Mesenchymal stem cell (in vitro differentiated cells and primary cell): ENCODE data around the gene TSPO2.

ENCODE experiments used
- DNase-seq: peaks from one replicate; pipeline ENCODE4 v3.0.0-alpha.2; 2013
- H2AFZ ChIP-seq: one replicate; pipeline ENCODE4 v1.6.1; 2013; ENCODE audit warnings: low read depth, mild to moderate bottlenecking, control low read depth, inconsistent platforms, low read length, moderate library complexity
- H2AK5ac ChIP-seq: 2 replicates; pipeline ENCODE4 v1.6.1; 2013; ENCODE audit warnings: low read length, moderate library complexity, mild to moderate bottlenecking, inconsistent platforms; ENCODE audit not compliant: severe bottlenecking
- H2BK120ac ChIP-seq: one replicate; pipeline ENCODE4 v1.6.1; 2013; ENCODE audit warnings: low read depth, mild to moderate bottlenecking, inconsistent platforms, low read length, moderate library complexity
- H2BK12ac ChIP-seq, 2 experiments: one replicate each; pipeline ENCODE4 v1.6.1; 2013; ENCODE audit warnings: inconsistent platforms in 2 of 2, low read length in 2 of 2, mild to moderate bottlenecking in 2 of 2, moderate library complexity in 2 of 2, control low read depth in 1 of 2
- H2BK15ac ChIP-seq: one replicate; pipeline ENCODE4 v1.6.1; 2013; ENCODE audit warnings: mild to moderate bottlenecking, low read depth, inconsistent platforms; ENCODE audit not compliant: poor library complexity, severe bottlenecking
- H2BK5ac ChIP-seq: 2 replicates; pipeline ENCODE4 v1.6.1; 2013; ENCODE audit warnings: low read depth, mild to moderate bottlenecking, low read length, control low read depth, inconsistent platforms; ENCODE audit not compliant: poor library complexity, severe bottlenecking
- H3K14ac ChIP-seq, 2 experiments: one replicate each; pipeline ENCODE4 v1.6.1; 2013; ENCODE audit warnings: inconsistent platforms in 2 of 2, low read length in 2 of 2, control low read depth in 1 of 2, mild to moderate bottlenecking in 1 of 2, moderate library complexity in 1 of 2
- H3K18ac ChIP-seq, 2 experiments: one replicate each; pipeline ENCODE4 v1.6.1; 2013; ENCODE audit warnings: inconsistent platforms in 2 of 2, low read length in 2 of 2, control low read depth in 1 of 2, low read depth in 1 of 2, mild to moderate bottlenecking in 1 of 2
- H3K23ac ChIP-seq, 2 experiments: one replicate each; pipeline ENCODE4 v1.6.1; 2013; ENCODE audit warnings: inconsistent platforms in 2 of 2, low read length in 2 of 2, mild to moderate bottlenecking in 2 of 2, moderate library complexity in 2 of 2, control low read depth in 1 of 2
- H3K27ac ChIP-seq: 2 replicates; pipeline ENCODE4 v1.5.1; 2013; ENCODE audit warnings: mild to moderate bottlenecking, moderate library complexity, low read length, control low read depth, inconsistent platforms; ENCODE audit not compliant: poor library complexity, severe bottlenecking
- H3K27me3 ChIP-seq, 2 experiments: 2 replicates each; pipeline versions ENCODE4 v1.6.1 to v1.7.0; 2013; ENCODE audit warnings: low read length in 2 of 2, mild to moderate bottlenecking in 2 of 2, moderate library complexity in 2 of 2, control low read depth in 1 of 2, inconsistent platforms in 1 of 2; ENCODE audit not compliant: control insufficient read depth in 1 of 2, insufficient read depth in 1 of 2
- H3K36me3 ChIP-seq, 2 experiments: 2 replicates each; pipeline versions ENCODE4 v1.6.1 to v1.7.0; 2013; ENCODE audit warnings: low read length in 2 of 2, control low read depth in 1 of 2, inconsistent platforms in 1 of 2, low read depth in 1 of 2, mild to moderate bottlenecking in 1 of 2; ENCODE audit not compliant: insufficient read depth in 2 of 2, control insufficient read depth in 1 of 2
- H3K4ac ChIP-seq, 2 experiments: one replicate each; pipeline ENCODE4 v1.6.1; 2013; ENCODE audit warnings: inconsistent platforms in 2 of 2, low read length in 2 of 2, mild to moderate bottlenecking in 2 of 2, moderate library complexity in 2 of 2, control low read depth in 1 of 2, low read depth in 1 of 2
- H3K4me1 ChIP-seq: 2 replicates; pipeline ENCODE4 v1.6.1; 2013; ENCODE audit warnings: low read depth, low read length, control low read depth; ENCODE audit not compliant: control insufficient read depth, insufficient read depth
- H3K4me2 ChIP-seq: 2 replicates; pipeline ENCODE4 v1.6.1; 2013; ENCODE audit warnings: low read length, mild to moderate bottlenecking, inconsistent platforms; ENCODE audit not compliant: poor library complexity, severe bottlenecking
- H3K4me3 ChIP-seq, 2 experiments: 2 replicates each; pipeline versions ENCODE4 v1.5.1 to v1.7.0; 2013; ENCODE audit warnings: low read length in 2 of 2, mild to moderate bottlenecking in 2 of 2, control low read depth in 1 of 2, low read depth in 1 of 2; ENCODE audit not compliant: insufficient read depth in 1 of 2
- H3K79me1 ChIP-seq: replicated peaks from 2 replicates; pipeline ENCODE4 v1.6.1; 2013; ENCODE audit warnings: mild to moderate bottlenecking, control low read depth, low read length, inconsistent platforms; ENCODE audit not compliant: poor library complexity, severe bottlenecking
- H3K9ac ChIP-seq: 2 replicates; pipeline ENCODE4 v1.7.0; 2013; ENCODE audit warnings: mild to moderate bottlenecking, low read length, moderate library complexity
- H3K9me3 ChIP-seq: 2 replicates; pipeline ENCODE4 v1.7.0; 2013; ENCODE audit warnings: mild to moderate bottlenecking, low read length; ENCODE audit not compliant: control insufficient read depth
- H4K8ac ChIP-seq: one replicate; pipeline ENCODE4 v1.6.1; 2013; ENCODE audit warnings: inconsistent platforms, mild to moderate bottlenecking, low read length, moderate library complexity
- H4K91ac ChIP-seq: one replicate; pipeline ENCODE4 v1.6.1; 2013; ENCODE audit warnings: mild to moderate bottlenecking, low read length, inconsistent platforms
- WGBS: methylation state at CpG from one replicate; pipeline ENCODE4 v1.1.7; 2013; ENCODE audit warnings: mixed read lengths; 5-methylcytosine and 5-hydroxymethylcytosine counted together

The TSPO2 gene

GRCh38 chr6:41059556-41059955 lies 17.3 kb downstream of the TSPO2 start:
- WGBS = 73% methylated on average over 1 of the region's 1 CpG

GRCh38 chr6:41061196-41061726 lies 19.0 kb downstream of the TSPO2 start:
- Histone ChIP-seq H3K23ac (no peak overlapping the region), H3K14ac (no peak overlapping the region), H4K8ac (no peak overlapping the region), H2BK12ac (no peak overlapping the region), H3K9ac (no peak overlapping the region), H3K79me1 (peaks cover 6% of the 10 kb centered on the region), H3K4me2 (no peak overlapping the region), H2BK15ac (no peak overlapping the region), H3K27ac (no peak overlapping the region), H4K91ac (no peak overlapping the region), H2AK5ac (no peak overlapping the region), H2BK120ac (no peak overlapping the region), H3K4me3 (no peak overlapping the region), H2AFZ (no peak overlapping the region), H3K4me1 (peaks cover 3% of the 10 kb centered on the region), H2BK5ac (no peak overlapping the region), H3K9me3 (no peaks in the 10 kb centered on the region), H3K27me3 (no peaks in the 10 kb centered on the region), H3K18ac (no peak overlapping the region), H3K4ac (no peak overlapping the region), H3K36me3 (peaks cover 5 to 24% of the 10 kb centered on the region in 2 experiments)
- 95% methylated on average over 13 of the region's 13 CpGs for WGBS
- no peak for DNase-seq

More at GRCh38 chr6:41059556-41059955, 17.3 kb downstream of the TSPO2 start:
- DNase-seq = peak; percentile 46
- Histone ChIP-seq H3K79me1 (no peaks in the 10 kb centered on the region), H3K18ac (no peak overlapping the region), H3K27me3 (peaks cover 0 to 2% of the 10 kb centered on the region in 2 experiments), H2BK12ac (no peak overlapping the region), H2BK120ac (no peak overlapping the region), H3K4ac (no peak overlapping the region), H3K4me2 (no peak overlapping the region), H2AK5ac (no peak overlapping the region), H3K4me1 (peaks cover 6% of the 10 kb centered on the region), H2AFZ (no peak overlapping the region), H3K27ac (no peak overlapping the region), H3K14ac (no peak overlapping the region), H4K8ac (no peak overlapping the region), H3K9ac (no peak overlapping the region), H3K9me3 (no peaks in the 10 kb centered on the region), H4K91ac (no peak overlapping the region), H3K23ac (no peak overlapping the region), H3K4me3 (no peak overlapping the region), H3K36me3 (peaks cover 5 to 9% of the 10 kb centered on the region in 2 experiments), H2BK15ac (no peak overlapping the region), H2BK5ac (no peak overlapping the region)

GRCh38 chr6:41062056-41062455 lies 19.8 kb downstream of the TSPO2 start:
- no peak for DNase-seq
- Histone ChIP-seq H2AFZ (no peak overlapping the region), H2BK15ac (no peak overlapping the region)

GRCh38 chr6:41063884-41064285 lies 21.6 kb downstream of the TSPO2 start:
- H3K27ac ChIP-seq = no peak overlapping the region
- no peak overlapping the region for H3K4ac ChIP-seq
- H2BK5ac ChIP-seq = no peak overlapping the region
- H3K4me3 ChIP-seq = no peak overlapping the region
- H2AK5ac ChIP-seq = no peak overlapping the region
- no peaks in the 10 kb centered on the region for H3K9me3 ChIP-seq
- no peak overlapping the region for H3K14ac ChIP-seq
- H3K4me2 ChIP-seq = no peak overlapping the region
- H2BK120ac ChIP-seq = no peak overlapping the region
- DNase-seq = no peak
- H2AFZ ChIP-seq = no peak overlapping the region
- H3K79me1 ChIP-seq = peaks cover 7% of the 10 kb centered on the region
- no peaks in the 10 kb centered on the region for H3K27me3 ChIP-seq
- no peak overlapping the region for H4K8ac ChIP-seq
- H3K4me1 ChIP-seq = peaks cover 3% of the 10 kb centered on the region
- H2BK15ac ChIP-seq = no peak overlapping the region
- H3K9ac ChIP-seq = no peak overlapping the region
- H4K91ac ChIP-seq = no peak overlapping the region
- H3K18ac ChIP-seq = no peak overlapping the region
- WGBS = 94% methylated on average over 2 of the region's 2 CpGs
- no peak overlapping the region for H2BK12ac ChIP-seq
- H3K23ac ChIP-seq = no peak overlapping the region
- peaks cover 5 to 44% of the 10 kb centered on the region in 2 experiments for H3K36me3 ChIP-seq

More at GRCh38 chr6:41062056-41062455, 19.8 kb downstream of the TSPO2 start:
- Histone ChIP-seq H3K27me3 (no peaks in the 10 kb centered on the region), H3K4ac (no peak overlapping the region), H3K27ac (no peak overlapping the region), H3K23ac (no peak overlapping the region), H3K36me3 (peaks cover 5 to 26% of the 10 kb centered on the region in 2 experiments), H2AK5ac (no peak overlapping the region), H3K4me3 (no peak overlapping the region), H3K14ac (no peak overlapping the region), H3K9me3 (no peaks in the 10 kb centered on the region), H2BK120ac (no peak overlapping the region), H4K91ac (no peak overlapping the region), H2BK5ac (no peak overlapping the region), H3K9ac (no peak overlapping the region), H2BK12ac (no peak overlapping the region), H4K8ac (no peak overlapping the region), H3K4me2 (no peak overlapping the region), H3K18ac (no peak overlapping the region), H3K79me1 (peaks cover 7% of the 10 kb centered on the region), H3K4me1 (peaks cover 3% of the 10 kb centered on the region)
- WGBS = 97% methylated on average over 1 of the region's 1 CpG
